Astrocyte (in vitro differentiated cells and primary cell): ENCODE data around the gene CCDC71L. TPM values are rescaled to one million over a fixed set of nuclear protein-coding genes. Genes with fewer than 3 reads are reported as not detected.
"Not testable (repeated sequence)": the region's sequence is repeated elsewhere in the genome, so short reads cannot be mapped to it uniquely, and the experiment has no call there.

Experiments
- DNase-seq: peaks from one replicate; pipeline ENCODE4 v3.0.0-alpha.2; 2010; ENCODE audit warnings: low read depth
- FAIRE-seq: peaks from 2 replicates; lab custom pipeline; 2011; peaks lifted over from hg19 to GRCh38; lab: Jason Lieb, UNC
- H2AFZ ChIP-seq: 2 replicates; pipeline ENCODE4 v1.6.0; 2012; ENCODE audit warnings: low read depth, low read length, inconsistent platforms
- H3K27ac ChIP-seq: 2 replicates; pipeline ENCODE4 v1.5.1; 2011; ENCODE audit warnings: low read depth, low read length, inconsistent platforms
- H3K27me3 ChIP-seq: 2 replicates; pipeline ENCODE4 v1.6.0; 2011; ENCODE audit warnings: low read length, inconsistent platforms; ENCODE audit not compliant: insufficient read depth
- H3K36me3 ChIP-seq: 2 replicates; pipeline ENCODE4 v1.5.1; 2011; ENCODE audit warnings: low read length, inconsistent platforms; ENCODE audit not compliant: insufficient read depth
- H3K4me1 ChIP-seq: 2 replicates; pipeline ENCODE4 v1.5.1; 2011; ENCODE audit warnings: low read length, inconsistent platforms; ENCODE audit not compliant: insufficient read depth
- H3K4me2 ChIP-seq: 2 replicates; pipeline ENCODE4 v1.6.0; 2012; ENCODE audit warnings: low read length, inconsistent platforms
- H3K4me3 ChIP-seq: 2 replicates; pipeline ENCODE4 v1.5.1; 2011; ENCODE audit warnings: low read depth, mild to moderate bottlenecking, low read length, inconsistent platforms; ENCODE audit not compliant: insufficient read depth
- H3K79me2 ChIP-seq: 2 replicates; pipeline ENCODE4 v1.6.0; 2012; ENCODE audit warnings: mild to moderate bottlenecking, low read length, inconsistent platforms; ENCODE audit not compliant: insufficient read depth
- H3K9ac ChIP-seq: 2 replicates; pipeline ENCODE4 v1.6.0; 2012; ENCODE audit warnings: mild to moderate bottlenecking, low read length, inconsistent platforms
- H3K9me3 ChIP-seq: 2 replicates; pipeline ENCODE4 v1.5.1; 2012; ENCODE audit warnings: low read depth, mild to moderate bottlenecking, low read length, inconsistent platforms; ENCODE audit not compliant: insufficient read depth
- H4K20me1 ChIP-seq: 2 replicates; pipeline ENCODE4 v1.6.0; 2012; ENCODE audit warnings: low read length, inconsistent platforms; ENCODE audit not compliant: insufficient read depth
- H3K27ac Mint-ChIP-seq: one replicate; pipeline ENCODE4 v1.8.0; 2021; ENCODE audit warnings: mild to moderate bottlenecking, mixed read lengths; ENCODE audit not compliant: unreplicated experiment
- H3K27me3 Mint-ChIP-seq: one replicate; pipeline ENCODE4 v1.8.0; 2021; ENCODE audit warnings: low read depth, mixed read lengths; ENCODE audit not compliant: unreplicated experiment
- H3K36me3 Mint-ChIP-seq: one replicate; pipeline ENCODE4 v1.8.0; 2021; ENCODE audit warnings: low read depth, mixed read lengths; ENCODE audit not compliant: unreplicated experiment
- H3K4me1 Mint-ChIP-seq: one replicate; pipeline ENCODE4 v1.8.0; 2021; ENCODE audit warnings: low read depth, mixed read lengths; ENCODE audit not compliant: unreplicated experiment
- H3K4me3 Mint-ChIP-seq: one replicate; pipeline ENCODE4 v1.8.0; 2021; ENCODE audit warnings: mild to moderate bottlenecking, moderate library complexity, mixed read lengths; ENCODE audit not compliant: unreplicated experiment
- H3K9me3 Mint-ChIP-seq: one replicate; pipeline ENCODE4 v1.8.0; 2021; ENCODE audit warnings: mild to moderate bottlenecking, mixed read lengths; ENCODE audit not compliant: unreplicated experiment
- CTCF ChIP-seq: IDR thresholded peaks from 2 replicates; pipeline ENCODE4 v1.5.1; 2011; ENCODE audit warnings: low read depth, mild to moderate bottlenecking, inconsistent platforms, low read length, moderate library complexity; ENCODE audit not compliant: insufficient read depth
- EZH2 ChIP-seq: IDR thresholded peaks from 2 replicates; pipeline ENCODE4 v1.6.1; 2012; ENCODE audit warnings: mild to moderate bottlenecking, low read length, inconsistent platforms; ENCODE audit not compliant: insufficient read depth
- total RNA-seq: library from RNA; stranded (reverse); gene quantifications from 2 replicates; pipeline ENCODE4 v1.2.1, GENCODE V29; 2021

Gene CCDC71L
- total RNA-seq, 1 donor from 2014 or later, result 26.8 TPM

GRCh38 chr7:106679153-106679931 is 18.4 kb upstream of the CCDC71L start:
- Mint-ChIP-seq H3K36me3 (no peaks in the 10 kb centered on the region), H3K4me3 (no peak overlapping the region), H3K9me3 (peaks cover 4% of the 10 kb centered on the region), H3K4me1 (peaks cover 20% of the 10 kb centered on the region), H3K27ac (no peak overlapping the region), H3K27me3 (no peaks in the 10 kb centered on the region)
- FAIRE-seq, result no peak
- no peak overlapping the region for H3K4me2 ChIP-seq
- H3K9ac ChIP-seq, result no peak overlapping the region
- H2AFZ ChIP-seq, result no peak overlapping the region
- H4K20me1 ChIP-seq, result no peaks in the 10 kb centered on the region
- H3K36me3 ChIP-seq, result no peaks in the 10 kb centered on the region
- H3K4me3 ChIP-seq, result no peak overlapping the region
- no peaks in the 10 kb centered on the region for H3K79me2 ChIP-seq
- no peaks in the 10 kb centered on the region for H3K9me3 ChIP-seq
- H3K4me1 ChIP-seq, result peaks cover 5% of the 10 kb centered on the region
- H3K27me3 ChIP-seq, result no peaks in the 10 kb centered on the region
- peak; percentile 56 for DNase-seq
- no peak overlapping the region for H3K27ac ChIP-seq
- TF ChIP-seq EZH2 (no peak), CTCF (no peak)

GRCh38 chr7:106678795-106679152 is 17.8 kb upstream of the CCDC71L start:
- Mint-ChIP-seq H3K4me1 (peaks cover 20% of the 10 kb centered on the region), H3K27me3 (no peaks in the 10 kb centered on the region), H3K9me3 (peaks cover 4% of the 10 kb centered on the region), H3K27ac (no peak overlapping the region), H3K36me3 (no peaks in the 10 kb centered on the region), H3K4me3 (no peak overlapping the region)
- H3K9me3 ChIP-seq, result no peaks in the 10 kb centered on the region
- no peak overlapping the region for H3K9ac ChIP-seq
- no peak for DNase-seq
- H4K20me1 ChIP-seq, result no peaks in the 10 kb centered on the region
- H3K27me3 ChIP-seq, result no peaks in the 10 kb centered on the region
- no peak overlapping the region for H3K4me3 ChIP-seq
- TF ChIP-seq EZH2 (no peak), CTCF (no peak)
- no peak overlapping the region for H3K4me2 ChIP-seq
- no peak for FAIRE-seq
- H3K79me2 ChIP-seq, result no peaks in the 10 kb centered on the region
- no peak overlapping the region for H2AFZ ChIP-seq
- H3K36me3 ChIP-seq, result no peaks in the 10 kb centered on the region
- no peak overlapping the region for H3K27ac ChIP-seq
- peaks cover 5% of the 10 kb centered on the region for H3K4me1 ChIP-seq

- H3K9me3 ChIP-seq, result not testable (repeated sequence)
Measured at GRCh38 chr7:106676506-106676905, 15.5 kb upstream of the CCDC71L start.

GRCh38 chr7:106673688-106674087 is 12.7 kb upstream of the CCDC71L start:
- H3K36me3 ChIP-seq, H3K36me3 Mint-ChIP-seq, H4K20me1 ChIP-seq, H3K27me3 Mint-ChIP-seq, H3K27me3 ChIP-seq, H3K27ac ChIP-seq, H3K4me3 Mint-ChIP-seq, H3K9me3 Mint-ChIP-seq, FAIRE-seq, H3K9me3 ChIP-seq, H3K4me3 ChIP-seq, H3K4me1 Mint-ChIP-seq, H3K4me1 ChIP-seq, DNase-seq, H3K9ac ChIP-seq, H3K79me2 ChIP-seq, H2AFZ ChIP-seq, H3K27ac Mint-ChIP-seq, H3K4me2 ChIP-seq: not testable (repeated sequence)

More at GRCh38 chr7:106676506-106676905, 15.5 kb upstream of the CCDC71L start:
- H3K4me1 ChIP-seq, H2AFZ ChIP-seq, DNase-seq, H3K4me2 ChIP-seq, H3K27ac ChIP-seq, H3K27me3 Mint-ChIP-seq, FAIRE-seq, H3K4me3 ChIP-seq, H3K9me3 Mint-ChIP-seq, H3K9ac ChIP-seq, H3K27ac Mint-ChIP-seq, H3K4me3 Mint-ChIP-seq, H3K36me3 Mint-ChIP-seq, H4K20me1 ChIP-seq, H3K36me3 ChIP-seq, H3K27me3 ChIP-seq, H3K79me2 ChIP-seq: not testable (repeated sequence)
- peaks cover 11% of the 10 kb centered on the region for H3K4me1 Mint-ChIP-seq

GRCh38 chr7:106671930-106672329 is 11.0 kb upstream of the CCDC71L start:
- H3K4me1 ChIP-seq, H3K4me3 Mint-ChIP-seq, H3K36me3 ChIP-seq, DNase-seq, FAIRE-seq, H4K20me1 ChIP-seq, H3K36me3 Mint-ChIP-seq, H3K4me1 Mint-ChIP-seq, H3K9me3 ChIP-seq, H3K27me3 ChIP-seq, H3K4me2 ChIP-seq, H3K79me2 ChIP-seq, H3K27ac Mint-ChIP-seq, H3K9ac ChIP-seq, H2AFZ ChIP-seq, H3K9me3 Mint-ChIP-seq, H3K4me3 ChIP-seq, H3K27me3 Mint-ChIP-seq, H3K27ac ChIP-seq: not testable (repeated sequence)
